ELF-1 (cell line): ENCODE results near the gene ZDHHC14.
A peak's percentile ranks its signal among the peaks of the same experiment; 100 is the strongest.
"Not testable (repeated sequence)": the region's sequence is repeated elsewhere in the genome, so short reads cannot be mapped to it uniquely, and the experiment has no call there.

Experiments
- DNase-seq: peaks from one replicate; pipeline ENCODE4 v3.0.0-alpha.2; 2016; ENCODE audit warnings: low read depth, low spot score

ZDHHC14 gene

DNA sequence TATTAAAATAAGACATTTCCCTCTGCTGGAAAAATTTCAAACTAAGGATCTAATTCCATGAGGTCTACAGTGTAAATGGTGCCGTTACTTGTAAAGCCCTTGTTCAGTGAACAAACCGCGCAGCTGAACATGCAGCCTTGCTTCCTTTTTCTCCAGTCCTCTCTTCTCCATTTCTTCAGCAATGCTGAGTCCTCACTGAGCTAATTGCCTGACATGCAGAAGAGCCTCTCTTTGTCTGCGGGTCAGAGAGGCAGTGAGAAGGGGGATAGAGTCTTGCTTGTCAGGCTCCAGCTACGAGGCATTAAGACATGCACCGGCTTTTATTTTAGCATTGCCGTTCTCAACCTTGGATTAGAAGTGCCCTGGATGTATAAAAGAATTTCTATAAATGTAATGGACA, 25.7 kb downstream of the ZDHHC14 start:
- no peak for DNase-seq

- DNase-seq = no peak
Measured at GRCh38 chr6:157407646-157408045, 26.7 kb downstream of the ZDHHC14 start.

DNA sequence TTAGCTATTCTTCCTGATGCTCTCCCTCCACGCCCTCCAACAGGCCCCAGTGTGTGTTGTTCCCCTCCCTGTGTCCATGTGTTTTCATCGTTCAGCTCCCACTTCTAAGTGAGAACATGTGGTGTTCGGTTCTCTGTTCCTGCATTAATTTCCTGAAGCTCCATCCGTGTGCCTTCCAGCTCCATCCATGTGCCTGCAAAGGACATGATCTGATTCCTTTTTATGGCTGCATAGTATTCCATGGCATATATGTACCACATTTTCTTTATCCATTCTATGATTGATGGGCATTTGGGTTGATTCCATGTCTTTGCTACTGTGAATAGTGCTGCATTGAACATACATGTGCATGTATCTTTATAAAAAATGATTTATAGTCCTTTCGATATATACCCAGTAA, 27.4 kb downstream of the ZDHHC14 start:
- not testable (repeated sequence) for DNase-seq

- no peak for DNase-seq
Measured at GRCh38 chr6:157410045-157410444, 29.1 kb downstream of the ZDHHC14 start.

DNA sequence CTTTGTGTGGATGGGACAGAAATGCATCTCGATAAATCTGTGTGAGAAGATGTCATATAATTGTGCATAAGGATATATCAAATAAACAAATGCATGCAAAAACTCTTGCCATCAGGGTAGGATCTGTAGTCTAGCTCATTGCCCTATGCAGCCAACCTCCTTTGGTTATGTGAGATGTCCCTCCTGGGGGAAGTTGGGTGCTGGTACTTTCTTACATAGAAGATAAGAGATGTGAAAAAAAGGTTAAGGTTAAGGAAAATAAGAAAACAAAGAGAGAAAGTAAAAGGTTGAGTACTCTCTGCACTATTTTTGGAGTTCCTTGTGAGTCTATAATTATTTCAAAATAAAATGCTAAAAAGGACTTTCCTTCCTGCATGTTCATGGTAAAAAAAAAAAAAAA, 30.4 kb downstream of the ZDHHC14 start:
- DNase-seq = no peak

DNA sequence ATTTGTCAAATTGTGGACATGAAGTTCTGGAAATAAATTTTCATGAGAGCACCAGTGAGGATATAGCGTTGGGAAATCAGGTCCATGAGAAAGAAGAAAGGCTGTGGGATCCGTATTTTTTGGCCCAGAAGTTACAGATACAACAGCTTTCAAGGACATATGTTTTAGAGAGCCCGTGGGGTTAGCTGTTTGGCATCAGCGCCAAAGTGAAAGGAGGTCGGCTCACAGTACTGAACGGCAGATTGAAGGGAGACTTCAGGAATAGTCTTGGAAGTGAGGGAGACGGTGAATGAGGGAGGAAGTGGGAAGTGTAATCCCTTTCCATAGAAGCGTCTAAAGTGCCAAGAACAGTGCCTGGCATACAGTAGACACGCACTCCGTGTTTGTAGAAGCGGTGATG, 31.8 kb downstream of the ZDHHC14 start:
- DNase-seq = no peak

- no peak for DNase-seq
Measured at GRCh38 chr6:157420497-157420896, 39.5 kb downstream of the ZDHHC14 start.

GRCh38 chr6:157424491-157425020, 43.6 kb downstream of the ZDHHC14 start:
- no peak for DNase-seq

DNA sequence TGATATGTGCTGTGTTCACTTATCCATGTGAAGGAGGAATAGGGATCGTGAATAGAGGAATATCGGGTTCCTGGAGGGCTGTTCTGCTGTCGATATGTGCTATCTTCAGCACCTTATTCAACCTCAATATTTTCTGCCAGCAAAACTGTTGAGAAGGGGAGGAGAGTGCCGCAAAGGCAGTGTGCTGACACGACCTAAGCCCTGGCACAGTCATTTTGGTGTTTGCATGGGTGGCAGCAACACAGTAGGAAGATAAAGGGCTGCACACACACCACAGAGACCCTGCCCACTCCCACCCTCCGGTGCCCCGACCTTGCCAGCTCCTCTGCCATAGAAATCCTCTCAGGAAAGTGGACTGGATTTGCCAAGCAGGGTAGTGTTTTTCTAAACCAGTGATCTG, 47.0 kb downstream of the ZDHHC14 start:
- no peak for DNase-seq

- DNase-seq = peak; percentile 26
Measured at GRCh38 chr6:157428427-157429202, 47.6 kb downstream of the ZDHHC14 start.

DNA sequence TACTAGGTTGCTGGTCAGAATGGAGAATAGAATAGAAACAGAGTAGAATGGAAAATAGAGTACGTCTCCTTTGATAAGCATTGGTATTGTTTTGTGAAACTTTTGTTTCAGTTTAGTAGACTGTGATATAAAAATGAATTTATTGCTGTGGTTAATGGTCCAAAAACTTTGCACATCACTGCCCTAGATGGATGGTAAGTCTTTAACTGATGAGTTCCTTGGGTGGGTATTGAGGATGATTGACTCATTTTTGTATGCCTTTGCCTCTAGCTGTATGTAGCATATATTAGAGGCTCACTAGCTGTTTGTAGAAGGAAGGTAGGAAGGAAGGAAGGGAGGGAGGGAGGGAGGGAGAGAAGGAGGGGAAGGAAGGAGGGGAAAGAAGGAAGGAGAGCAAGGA, 48.3 kb downstream of the ZDHHC14 start:
- DNase-seq = no peak

DNA sequence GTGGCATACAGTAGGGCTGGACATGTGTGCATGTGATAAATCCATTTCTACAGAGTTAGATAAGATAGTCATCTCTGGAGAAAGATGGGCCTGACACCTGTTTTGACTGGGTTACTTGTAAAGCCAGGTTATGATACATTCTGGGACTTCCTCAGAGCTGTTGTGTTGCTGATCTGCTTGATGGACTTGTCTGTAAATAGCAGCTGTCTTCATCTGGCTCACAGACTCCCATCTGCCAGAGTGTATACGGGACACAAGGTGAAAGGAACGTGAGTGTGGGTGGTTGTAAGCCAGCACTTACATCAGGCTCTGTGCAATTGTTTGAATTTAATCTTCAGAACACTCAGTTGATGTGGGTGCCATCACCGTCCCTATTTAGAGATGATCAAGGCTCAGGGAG, 49.8 kb downstream of the ZDHHC14 start:
- no peak for DNase-seq

DNA sequence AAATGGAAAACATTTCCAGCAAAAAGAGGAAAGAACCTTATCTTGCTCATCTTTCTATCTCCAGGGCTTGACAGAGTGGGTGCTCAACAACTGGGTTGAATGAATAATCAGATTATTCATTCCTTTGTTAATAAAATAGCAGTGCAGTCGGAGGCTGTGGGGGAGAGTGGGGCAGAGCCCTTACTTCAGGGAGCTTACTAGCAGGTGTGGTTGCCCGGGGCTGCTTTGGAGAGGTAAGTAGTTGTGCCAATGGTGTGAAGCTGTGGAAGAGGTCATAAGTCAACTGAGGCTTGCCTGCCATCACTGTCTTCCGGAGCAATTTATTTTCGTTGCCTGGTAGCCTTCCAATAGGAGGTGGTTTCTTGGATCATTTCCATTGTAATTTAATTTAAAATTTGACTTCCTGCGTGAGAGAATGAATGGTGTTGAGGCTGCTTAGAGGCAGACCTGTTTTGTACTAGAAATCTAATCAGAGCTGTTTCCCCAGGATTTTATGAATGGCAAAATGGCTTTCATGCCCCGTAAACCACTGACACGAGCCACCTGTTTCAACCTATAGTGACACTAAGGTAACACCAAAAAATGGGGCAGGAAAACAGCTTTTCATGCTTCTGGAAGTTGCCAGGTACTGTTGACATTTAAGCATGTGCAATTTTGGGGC, 51.4 kb downstream of the ZDHHC14 start:
- DNase-seq = no peak

- no peak for DNase-seq
Measured at GRCh38 chr6:157432892-157433265, 51.9 kb downstream of the ZDHHC14 start.

DNA sequence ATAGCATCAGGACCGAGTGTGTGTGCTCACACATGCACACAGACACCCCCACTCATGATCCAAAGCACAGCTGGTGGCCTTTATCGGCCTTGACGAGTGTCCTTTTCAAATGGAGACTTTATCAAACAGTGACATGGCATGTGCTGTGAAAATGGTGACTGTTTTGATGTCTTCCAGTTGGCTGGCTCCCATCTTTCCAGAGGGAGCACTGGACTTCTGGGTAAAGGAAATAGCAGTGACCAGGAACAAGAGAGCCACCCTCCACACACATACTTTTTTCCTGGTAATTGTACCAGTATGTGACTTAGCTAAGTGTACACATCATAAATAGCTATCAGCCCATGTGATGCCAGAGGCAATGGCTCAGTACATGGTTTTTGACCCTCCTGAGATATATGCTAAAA, 52.7 kb downstream of the ZDHHC14 start:
- no peak for DNase-seq

DNA sequence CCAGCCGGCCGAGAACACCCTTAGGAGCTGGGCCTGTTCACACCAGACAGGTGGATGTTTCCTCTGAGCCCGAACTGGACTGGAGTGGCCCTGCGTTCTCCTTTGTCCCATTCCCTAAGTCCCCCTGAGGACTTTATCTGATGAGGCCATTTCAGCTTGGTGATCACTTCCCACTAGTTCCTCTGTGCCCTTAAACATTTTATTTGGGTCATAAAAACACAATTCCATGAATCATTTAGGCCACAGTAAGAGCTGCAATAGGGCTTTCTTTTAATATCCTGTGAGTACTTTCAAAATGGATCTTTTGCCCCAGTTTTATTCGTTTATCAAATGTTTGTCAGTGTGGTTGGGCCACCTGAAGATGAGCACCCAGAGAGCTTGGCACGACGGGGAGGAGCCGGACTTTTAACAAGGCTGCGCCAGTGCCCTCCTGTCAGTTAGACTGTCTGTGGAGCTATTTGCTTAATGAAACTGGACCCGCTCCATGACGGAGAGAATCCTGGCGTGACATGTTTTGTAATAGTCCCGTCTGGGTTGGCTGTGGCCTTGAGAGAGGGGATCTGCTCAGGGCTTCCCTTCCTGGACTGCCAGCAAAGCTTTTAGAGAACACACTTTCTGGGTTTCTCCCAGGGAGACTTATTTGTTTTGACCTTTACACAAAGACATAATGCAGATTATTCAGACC, 53.5 kb downstream of the ZDHHC14 start:
- no peak for DNase-seq

DNA sequence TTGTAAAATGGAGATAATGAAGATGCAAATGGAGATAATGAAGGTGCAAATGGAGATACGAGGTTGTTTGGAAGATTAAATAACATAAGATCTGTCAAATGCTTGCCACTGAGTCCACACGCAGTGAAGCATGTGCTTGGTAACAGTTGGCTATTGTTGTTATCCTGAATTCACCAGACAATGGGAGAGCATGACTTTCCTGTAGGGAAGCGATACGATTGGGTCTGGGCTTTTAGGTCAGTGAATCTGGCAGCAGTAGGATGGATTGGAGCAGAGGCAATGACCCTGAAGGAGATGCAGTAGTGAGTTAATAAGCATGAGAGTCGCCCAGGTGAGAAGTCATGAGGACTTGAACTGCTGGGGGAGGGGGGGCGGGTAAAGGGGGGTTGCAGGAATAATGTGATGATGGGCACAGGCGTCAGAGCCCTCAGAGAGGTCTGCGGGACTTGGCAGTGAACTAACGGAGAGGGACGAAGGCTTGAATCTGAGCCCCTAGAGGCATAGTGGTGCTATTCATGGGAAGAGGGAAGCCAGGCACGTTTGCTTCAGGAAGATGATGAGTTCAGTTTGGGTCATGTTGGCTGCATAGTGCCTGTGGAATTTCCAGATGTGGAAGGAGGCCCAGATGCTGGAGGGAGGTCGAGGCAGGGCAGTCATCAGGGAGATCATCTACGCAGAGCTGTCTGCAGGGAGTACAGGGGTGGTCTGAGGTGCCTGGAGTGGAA, 55.4 kb downstream of the ZDHHC14 start:
- DNase-seq = no peak

- DNase-seq = no peak
Measured at GRCh38 chr6:157436944-157437336, 56.0 kb downstream of the ZDHHC14 start.

DNA sequence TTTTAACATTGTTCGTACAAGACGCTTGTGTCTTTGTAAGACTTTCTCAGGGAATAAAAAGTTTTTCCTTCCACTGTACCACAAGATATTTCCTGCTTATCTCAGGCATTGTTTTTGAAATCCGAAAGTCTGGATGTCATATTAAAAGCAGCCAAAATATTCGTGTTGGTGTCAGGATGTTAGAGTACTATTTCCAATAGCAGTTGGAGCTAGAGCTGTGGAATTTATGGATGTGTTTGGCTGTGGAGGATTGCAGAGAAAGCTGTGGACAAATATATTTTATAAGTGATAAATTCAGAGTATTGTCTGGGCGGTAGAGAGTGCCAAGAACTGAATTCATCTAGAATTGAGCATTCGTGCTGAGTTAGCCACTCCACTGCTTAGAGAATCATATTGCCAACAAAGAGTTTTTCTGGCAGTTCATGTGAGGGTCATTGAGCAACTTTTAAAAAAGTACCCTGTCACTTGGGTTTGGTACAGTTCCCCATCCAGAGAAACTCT, 57.7 kb downstream of the ZDHHC14 start:
- no peak for DNase-seq

DNA sequence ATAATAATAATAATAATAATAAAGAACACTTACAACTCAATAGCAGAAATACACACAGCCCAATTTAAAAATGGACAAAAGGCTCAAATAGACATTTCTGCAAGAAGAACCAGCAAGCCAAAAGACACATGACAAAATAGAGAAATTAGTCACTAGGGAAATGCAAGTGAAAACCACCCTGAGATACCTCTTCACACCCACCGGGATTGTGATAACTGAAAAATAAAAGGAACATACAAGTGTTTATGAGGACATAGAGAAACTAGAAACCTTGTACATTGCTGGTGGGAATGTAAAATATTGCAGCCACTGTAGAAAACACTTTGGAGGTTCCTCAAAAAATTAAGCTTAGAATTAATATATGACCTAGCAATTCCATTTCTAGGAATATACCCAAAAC, 59.2 kb downstream of the ZDHHC14 start:
- DNase-seq = no peak

- no peak for DNase-seq
Measured at GRCh38 chr6:157442291-157442690, 61.3 kb downstream of the ZDHHC14 start.
